Pancreas (tissue), 10 donors: ENCODE measurements around the gene HYAL2. TPM values are rescaled to one million over a fixed set of nuclear protein-coding genes. Genes with fewer than 3 reads are reported as not detected.

ENCODE experiments used
- ATAC-seq, 4 donors: fragments of 200-7000 bp; cut with Tn5 transposase; one replicate each; pipeline versions ENCODE4 v1.8.0 to v1.9.1; 2020; ENCODE audit warnings: mild to moderate bottlenecking in 4 of 4, moderate library complexity in 4 of 4
- DNase-seq, 6 donors: peaks; one replicate each; pipeline ENCODE4 v3.0.0-alpha.2; 2020
- FAIRE-seq: peaks from 2 replicates; lab custom pipeline; 2012; peaks lifted over from hg19 to GRCh38; lab: Jason Lieb, UNC
- H3K27ac ChIP-seq, 4 donors: fragments of 200-600 bp; sonication (generic); 1 replicate in 3 of 4; 2 replicates in 1 of 4; pipeline versions ENCODE4 v1.5.0 to v1.8.0; 2020
- H3K27me3 ChIP-seq, 4 donors: fragments of 200-600 bp; one replicate each; pipeline ENCODE4 v1.8.0; 2021
- H3K36me3 ChIP-seq, 3 donors: fragments of 200-600 bp; sonication (generic) in 1 of 3; one replicate each; pipeline versions ENCODE4 v1.5.0 to v1.8.0; 2020 to 2021
- H3K4me1 ChIP-seq, 3 donors: fragments of 200-600 bp; one replicate each; pipeline ENCODE4 v1.8.0; 2021
- H3K4me3 ChIP-seq, 4 donors: fragments of 200-600 bp; sonication (generic) in 2 of 4; one replicate each; pipeline versions ENCODE4 v1.5.0 to v1.8.0; 2020 to 2021
- H3K9me3 ChIP-seq, 4 donors: fragments of 200-600 bp; one replicate each; pipeline ENCODE4 v1.8.0; 2021
- CTCF ChIP-seq, 4 donors: fragments of 200-600 bp; sonication (generic) in 3 of 4; IDR thresholded peaks; one replicate each; pipeline versions ENCODE4 v1.5.0 to v1.8.0; 2021; ENCODE audit warnings: antibody characterized with exemption in 4 of 4
- WGBS, 2 donors: extraction: QIAGEN DNeasy Blood & Tissue Kit; methylation state at CpG; one replicate each; pipeline ENCODE4 v1.1.7; 2013; 5-methylcytosine and 5-hydroxymethylcytosine counted together
- intact Hi-C, 3 donors: fragments of 100-400 bp; cut with DNase I; formaldehyde crosslinking; loops; one replicate each; pipeline versions ENCODE4 v1.11.1 to v1.14.2; 2022
- polyA plus RNA-seq, 2 donors: library from polyadenylated mRNA; stranded (reverse); fragments of 200-250 nt; gene quantifications; one replicate each; pipeline ENCODE4 v1.2.3, GENCODE V29; 2013
- total RNA-seq, 6 donors: library from RNA; stranded (reverse); fragmentation: NEBNext Ultra II Directional in 4 of 6; extraction: Animal tissue kit (Norgen Biotek cat#: 25700) in 4 of 6; gene quantifications; one replicate each; pipeline versions ENCODE4 v1.2.1 to v1.2.4, GENCODE V29; 2021 to 2023
- donor health status: healthy with polysubstance abuse.
- donor health status: DM: no; HTN: no; CAD: no; lungs with moderate emphysema.
- donor health status: DM: no; HTN: no; CAD: no.
- donor health status: control.
- donor health status: control.
- donor health status: Bipolar disorder and iron deficiency.
- donor health status: DM: yes; HTN: yes; CAD: no.
- donor health status: DM: no; HTN: no; CAD: no.
- donor health status: DM: no; HTN: no; CAD: no.
- donor health status: DM: yes; HTN: yes; CAD: no.

Gene HYAL2
- total and polyA plus RNA-seq, 8 donors, result 6.3 to 39.5 (median 14.3) TPM

- Histone ChIP-seq H3K27me3 (no peaks in the 10 kb centered on the region), H3K27ac (no peak overlapping the region), H3K4me3 (no peak overlapping the region), H3K4me1 (peaks cover 21 to 27% (median 21%) of the 10 kb centered on the region in 3 donors), H3K36me3 (no peaks in the 10 kb centered on the region), H3K9me3 (no peaks in the 10 kb centered on the region)
- DNase-seq (no peak), FAIRE-seq (no peak), ATAC-seq (no peak)
- 87 to 94% methylated on average over 8 of the region's 8 CpGs for WGBS, 2 donors
- no peak for TF ChIP-seq CTCF (IDR thresholded peaks at IDR 0.05)
- intact Hi-C loops, result no loop called here
Measured at GRCh38 chr3:50295553-50296431, 26.8 kb downstream of the HYAL2 start.

GRCh38 chr3:50294492-50295403 is 27.8 kb downstream of the HYAL2 start:
- Histone ChIP-seq H3K27ac (no peak overlapping the region), H3K27me3 (no peaks in the 10 kb centered on the region), H3K36me3 (peaks cover 0 to 4% (median 4%) of the 10 kb centered on the region in 3 donors), H3K9me3 (no peaks in the 10 kb centered on the region), H3K4me3 (no peak overlapping the region), H3K4me1 (peaks cover 14 to 18% (median 16%) of the 10 kb centered on the region in 3 donors)
- 91 to 93% methylated on average over 21 to 22 of the region's 22 CpGs for WGBS, 2 donors
- FAIRE-seq (no peak), DNase-seq (peak in 2 of 6 donors; percentile 27 to 75), ATAC-seq (no peak)
- no peak for TF ChIP-seq CTCF (IDR thresholded peaks at IDR 0.05)
- intact Hi-C loops, result no loop called here

- H3K36me3 ChIP-seq, result peaks cover 0 to 10% (median 7%) of the 10 kb centered on the region in 3 donors
- intact Hi-C loops, result no loop called here
- no peak for ATAC-seq
- no peak for FAIRE-seq
- H3K4me1 ChIP-seq, result peaks cover 14 to 16% (median 16%) of the 10 kb centered on the region in 3 donors
- no peaks in the 10 kb centered on the region for H3K9me3 ChIP-seq
- no peak for DNase-seq
- 87 to 93% methylated on average over 4 of the region's 4 CpGs for WGBS, 2 donors
- TF ChIP-seq CTCF (IDR thresholded peaks at IDR 0.05), result no peak
- no peak overlapping the region for H3K27ac ChIP-seq
- H3K27me3 ChIP-seq, result no peaks in the 10 kb centered on the region
- no peak overlapping the region for H3K4me3 ChIP-seq
Measured at GRCh38 chr3:50294089-50294488, 28.5 kb downstream of the HYAL2 start.

GRCh38 chr3:50293079-50293801 is 29.3 kb downstream of the HYAL2 start:
- no peaks in the 10 kb centered on the region for H3K27me3 ChIP-seq
- intact Hi-C loops, result no loop called here
- H3K9me3 ChIP-seq, result no peaks in the 10 kb centered on the region
- WGBS, 2 donors, result 32 to 43% methylated on average over 12 of the region's 12 CpGs
- H3K4me1 ChIP-seq, result peaks cover 10 to 14% (median 11%) of the 10 kb centered on the region in 3 donors
- ATAC-seq (peak in 1 of 4 donors; percentile 8), DNase-seq (peak in 5 of 6 donors; percentile 56 to 85 (median 62)), FAIRE-seq (no peak)
- TF ChIP-seq CTCF (IDR thresholded peaks at IDR 0.05), result no peak
- H3K4me3 ChIP-seq, result peak overlapping the region in 2 of 4 donors; percentile 95 to 99
- peak overlapping the region; percentile 69 to 98 (median 96) for H3K27ac ChIP-seq
- peaks cover 0 to 19% (median 8%) of the 10 kb centered on the region in 3 donors for H3K36me3 ChIP-seq
